ENCODE results near the gene L3MBTL2. TPM values are rescaled to one million over a fixed set of nuclear protein-coding genes. Genes with fewer than 3 reads are reported as not detected.

The L3MBTL2 gene
- total RNA-seq, 2 experiments from 2014 or later: 23.3 to 33.4 TPM

GRCh38 chr22:41223535-41223934 is 18.4 kb downstream of the L3MBTL2 start:
- Histone ChIP-seq H3K9me3 (ENCODE audit: low read length) (no peaks in the 10 kb centered on the region), H3K4me1 (ENCODE audit: insufficient read depth, low read length, poor library complexity, severe bottlenecking) (no peaks in the 10 kb centered on the region), H3K79me2 (ENCODE audit: insufficient read depth, low read depth, low read length) (no peaks in the 10 kb centered on the region), H3K9me2 (ENCODE audit: insufficient read depth, low read length) (no peaks in the 10 kb centered on the region), H3K36me3 (ENCODE audit: insufficient read depth, low read length) (peaks cover 69% of the 10 kb centered on the region; the same call in 1 of the 2 replicates), H3K4me3 (ENCODE audit: low read depth, low read length, poor library complexity, severe bottlenecking) (no peak overlapping the region), H3K4me2 (ENCODE audit: low read length) (no peak overlapping the region), H2AFZ (ENCODE audit: low read length) (no peak overlapping the region), H4K20me1 (ENCODE audit: insufficient read depth, low read length) (no peaks in the 10 kb centered on the region), H3K27ac (ENCODE audit: low read depth, low read length, poor library complexity, severe bottlenecking) (no peak overlapping the region)
- ChIA-PET CTCF (ENCODE audit: unreplicated experiment) (no interaction called here), POLR2A (no interaction called here)
- BruUV-seq (replicated peaks): no TSS peak
- no peak for DNase-seq (ENCODE audit: low spot score)
- intact Hi-C loops (cut with micrococcal nuclease; ENCODE audit: unreplicated experiment): no loop called here
- TF ChIP-seq, protein P1, sequence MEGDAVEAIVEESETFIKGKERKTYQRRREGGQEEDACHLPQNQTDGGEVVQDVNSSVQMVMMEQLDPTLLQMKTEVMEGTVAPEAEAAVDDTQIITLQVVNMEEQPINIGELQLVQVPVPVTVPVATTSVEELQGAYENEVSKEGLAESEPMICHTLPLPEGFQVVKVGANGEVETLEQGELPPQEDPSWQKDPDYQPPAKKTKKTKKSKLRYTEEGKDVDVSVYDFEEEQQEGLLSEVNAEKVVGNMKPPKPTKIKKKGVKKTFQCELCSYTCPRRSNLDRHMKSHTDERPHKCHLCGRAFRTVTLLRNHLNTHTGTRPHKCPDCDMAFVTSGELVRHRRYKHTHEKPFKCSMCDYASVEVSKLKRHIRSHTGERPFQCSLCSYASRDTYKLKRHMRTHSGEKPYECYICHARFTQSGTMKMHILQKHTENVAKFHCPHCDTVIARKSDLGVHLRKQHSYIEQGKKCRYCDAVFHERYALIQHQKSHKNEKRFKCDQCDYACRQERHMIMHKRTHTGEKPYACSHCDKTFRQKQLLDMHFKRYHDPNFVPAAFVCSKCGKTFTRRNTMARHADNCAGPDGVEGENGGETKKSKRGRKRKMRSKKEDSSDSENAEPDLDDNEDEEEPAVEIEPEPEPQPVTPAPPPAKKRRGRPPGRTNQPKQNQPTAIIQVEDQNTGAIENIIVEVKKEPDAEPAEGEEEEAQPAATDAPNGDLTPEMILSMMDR (conservative IDR thresholded peaks at IDR 0.05; ENCODE audit: low read length): no peak
- no peak for TF ChIP-seq EZH2phosphoT487 (IDR thresholded peaks at IDR 0.05; ENCODE audit: borderline replicate concordance, low read depth, low read length)

DNA sequence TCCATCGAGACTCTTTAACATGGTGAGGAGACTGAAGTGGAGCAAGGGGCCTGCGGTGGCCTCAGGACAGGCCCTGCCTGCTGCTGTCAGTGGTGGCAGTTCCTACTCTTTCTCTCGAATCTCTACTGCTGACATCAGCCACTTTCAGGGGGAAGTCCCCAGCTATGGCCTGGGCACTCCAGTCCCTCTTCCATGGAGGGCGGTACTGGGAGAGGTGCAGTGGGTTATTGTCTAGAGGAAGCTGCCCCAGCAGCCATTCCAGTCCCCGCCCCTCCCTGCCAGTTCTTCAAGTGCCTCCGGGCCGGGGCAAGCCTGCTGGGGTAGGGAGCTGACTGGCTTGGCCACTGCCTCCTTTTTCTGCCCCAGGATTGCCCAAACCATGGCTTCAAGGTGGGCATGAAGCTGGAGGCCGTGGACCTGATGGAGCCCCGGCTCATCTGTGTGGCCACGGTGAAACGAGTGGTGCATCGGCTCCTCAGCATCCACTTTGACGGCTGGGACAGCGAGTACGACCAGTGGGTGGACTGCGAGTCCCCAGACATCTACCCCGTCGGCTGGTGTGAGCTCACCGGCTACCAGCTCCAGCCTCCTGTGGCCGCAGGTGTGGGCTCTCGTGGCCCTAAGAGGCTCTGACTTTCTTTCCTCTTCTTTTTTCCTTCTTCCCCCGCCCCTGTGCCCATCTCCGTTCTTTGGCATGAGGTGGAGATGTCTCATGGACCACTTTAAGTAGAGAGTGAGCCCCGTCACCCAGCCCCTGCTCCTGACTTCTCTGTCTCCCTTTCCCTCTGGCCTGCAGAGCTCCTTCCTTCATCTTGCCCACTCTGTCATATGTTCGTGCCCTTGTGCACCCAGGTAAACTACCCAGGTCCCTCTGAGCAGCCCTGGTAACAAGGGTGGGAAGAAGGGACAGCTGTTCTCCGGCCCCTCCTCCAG is 21.9 kb downstream of the L3MBTL2 start:
- Histone ChIP-seq H3K4me1 (ENCODE audit: insufficient read depth, low read length, poor library complexity, severe bottlenecking) (no peaks in the 10 kb centered on the region), H3K4me3 (ENCODE audit: low read depth, low read length, poor library complexity, severe bottlenecking) (no peak overlapping the region), H3K4me2 (ENCODE audit: low read length) (no peak overlapping the region), H3K27ac (ENCODE audit: low read depth, low read length, poor library complexity, severe bottlenecking) (no peak overlapping the region), H3K9me2 (ENCODE audit: insufficient read depth, low read length) (no peaks in the 10 kb centered on the region), H3K36me3 (ENCODE audit: insufficient read depth, low read length) (peaks cover 48% of the 10 kb centered on the region; the same call in 1 of the 2 replicates), H3K79me2 (ENCODE audit: insufficient read depth, low read depth, low read length) (no peaks in the 10 kb centered on the region), H4K20me1 (ENCODE audit: insufficient read depth, low read length) (no peaks in the 10 kb centered on the region), H3K9me3 (ENCODE audit: low read length) (no peaks in the 10 kb centered on the region), H2AFZ (ENCODE audit: low read length) (no peak overlapping the region)
- ChIA-PET POLR2A (interaction anchor here (0.7 kb wide), 1 partner anchor 42 kb away, joined by 3 read pairs; no protein-coding TSS in a partner anchor), CTCF (ENCODE audit: unreplicated experiment) (no interaction called here)
- no peak for DNase-seq (ENCODE audit: low spot score)
- intact Hi-C loops (cut with micrococcal nuclease; ENCODE audit: unreplicated experiment): no loop called here
- BruUV-seq (replicated peaks): no TSS peak
- TF ChIP-seq, protein P1 (conservative IDR thresholded peaks at IDR 0.05; ENCODE audit: low read length): no peak

GRCh38 chr22:41229215-41229614 is 24.1 kb downstream of the L3MBTL2 start:
- ChIA-PET CTCF (ENCODE audit: unreplicated experiment) (no interaction called here), POLR2A (no interaction called here)
- Histone ChIP-seq H3K79me2 (ENCODE audit: insufficient read depth, low read depth, low read length) (no peaks in the 10 kb centered on the region), H3K9me2 (ENCODE audit: insufficient read depth, low read length) (no peaks in the 10 kb centered on the region), H3K36me3 (ENCODE audit: insufficient read depth, low read length) (peaks cover 34% of the 10 kb centered on the region; the same call in 1 of the 2 replicates), H3K9me3 (ENCODE audit: low read length) (no peaks in the 10 kb centered on the region), H4K20me1 (ENCODE audit: insufficient read depth, low read length) (no peaks in the 10 kb centered on the region), H2AFZ (ENCODE audit: low read length) (no peak overlapping the region), H3K4me1 (ENCODE audit: insufficient read depth, low read length, poor library complexity, severe bottlenecking) (no peaks in the 10 kb centered on the region), H3K27ac (ENCODE audit: low read depth, low read length, poor library complexity, severe bottlenecking) (no peak overlapping the region), H3K4me2 (ENCODE audit: low read length) (no peak overlapping the region), H3K4me3 (ENCODE audit: low read depth, low read length, poor library complexity, severe bottlenecking) (no peak overlapping the region)
- no TSS peak for BruUV-seq (replicated peaks)
- no peak for TF ChIP-seq EZH2phosphoT487 (IDR thresholded peaks at IDR 0.05; ENCODE audit: borderline replicate concordance, low read depth, low read length)
- TF ChIP-seq, protein P1 (conservative IDR thresholded peaks at IDR 0.05; ENCODE audit: low read length): no peak
- DNase-seq (ENCODE audit: low spot score): no peak
- intact Hi-C loops (cut with micrococcal nuclease; ENCODE audit: unreplicated experiment): no loop called here

All from OCI-LY7 (cell line).